Keratinocyte (primary cell): ENCODE measurements around the gene SLC34A3. TPM values are rescaled to one million over a fixed set of nuclear protein-coding genes. Genes with fewer than 3 reads are reported as not detected.

Experiments
- DNase-seq: peaks from one replicate; pipeline ENCODE4 v3.0.0-alpha.2; 2011; ENCODE audit warnings: low read depth, missing footprints, low spot score
- FAIRE-seq: peaks from 2 replicates; lab custom pipeline; 2011; peaks lifted over from hg19 to GRCh38; lab: Jason Lieb, UNC
- H2AFZ ChIP-seq: 2 replicates; pipeline ENCODE4 v1.6.0; 2012; ENCODE audit warnings: low read length, control low read depth, inconsistent platforms; ENCODE audit not compliant: control insufficient read depth
- H3K27ac ChIP-seq: 2 replicates; pipeline ENCODE4 v1.5.1; 2011; ENCODE audit warnings: low read length; ENCODE audit not compliant: control insufficient read depth, insufficient read depth
- H3K27me3 ChIP-seq: 3 replicates; pipeline ENCODE4 v1.6.0; 2011; ENCODE audit warnings: low read length; ENCODE audit not compliant: control insufficient read depth, insufficient read depth; ENCODE audit errors: extremely low read depth
- H3K36me3 ChIP-seq, 2 experiments: 2 replicates in 1 of 2; 3 replicates in 1 of 2; pipeline ENCODE4 v1.5.1; 2011; ENCODE audit warnings: low read length in 2 of 2, mild to moderate bottlenecking in 1 of 2; ENCODE audit not compliant: control insufficient read depth in 2 of 2, insufficient read depth in 2 of 2; ENCODE audit errors: extremely low read depth in 1 of 2
- H3K4me1 ChIP-seq: 3 replicates; pipeline ENCODE4 v1.5.1; 2011; ENCODE audit warnings: low read length; ENCODE audit not compliant: control insufficient read depth, insufficient read depth; ENCODE audit errors: extremely low read depth
- H3K4me2 ChIP-seq: 3 replicates; pipeline ENCODE4 v1.6.0; 2011; ENCODE audit warnings: low read depth, low read length; ENCODE audit not compliant: control insufficient read depth, insufficient read depth; ENCODE audit errors: extremely low read depth
- H3K4me3 ChIP-seq, 3 experiments: fragments of 200-600 bp in 1 of 3; sonication (generic) in 1 of 3; 2 replicates in 2 of 3; 3 replicates in 1 of 3; pipeline ENCODE4 v1.5.1; 2011 to 2016; ENCODE audit warnings: low read length in 3 of 3, mild to moderate bottlenecking in 3 of 3, control low read depth in 2 of 3, inconsistent platforms in 1 of 3, low read depth in 1 of 3, mixed read lengths in 1 of 3, mixed run types in 1 of 3, moderate library complexity in 1 of 3; ENCODE audit not compliant: control insufficient read depth in 2 of 3, insufficient read depth in 2 of 3; ENCODE audit errors: extremely low read depth in 1 of 3
- H3K79me2 ChIP-seq: 2 replicates; pipeline ENCODE4 v1.6.0; 2012; ENCODE audit warnings: low read length; ENCODE audit not compliant: control insufficient read depth, insufficient read depth
- H3K9ac ChIP-seq: 3 replicates; pipeline ENCODE4 v1.6.0; 2011; ENCODE audit warnings: low read length; ENCODE audit not compliant: control insufficient read depth, insufficient read depth; ENCODE audit errors: extremely low read depth
- H3K9me1 ChIP-seq: 3 replicates; pipeline ENCODE4 v1.6.0; 2011; ENCODE audit warnings: low read length; ENCODE audit not compliant: control insufficient read depth, insufficient read depth; ENCODE audit errors: extremely low read depth
- H3K9me3 ChIP-seq: 2 replicates; pipeline ENCODE4 v1.5.1; 2012; ENCODE audit warnings: low read depth, low read length; ENCODE audit not compliant: control insufficient read depth
- H4K20me1 ChIP-seq: 3 replicates; pipeline ENCODE4 v1.6.0; 2011; ENCODE audit warnings: low read length; ENCODE audit not compliant: control insufficient read depth, insufficient read depth; ENCODE audit errors: extremely low read depth
- EZH2 ChIP-seq: IDR thresholded peaks from one replicate; pipeline ENCODE4 v1.6.1; 2012; ENCODE audit warnings: inconsistent platforms, mild to moderate bottlenecking, low read length, moderate library complexity
- dilution Hi-C: fragments of 300-500 bp; cut with MboI; formaldehyde crosslinking; loops from one replicate; pipeline ENCODE4 v1.7.0; 2020; ENCODE audit warnings: low sequenced_read_pairs; ENCODE audit not compliant: extremely low pct_ligation_motif_present
- polyA plus RNA-seq, 5 experiments: library from polyadenylated mRNA; depleted of rRNA in 3 of 5; stranded (reverse) in 3 of 5; stranded (forward) in 1 of 5; unstranded in 1 of 5; fragments of >200 nt; gene quantifications; 1 replicate in 1 of 5; 2 replicates in 3 of 5; 3 replicates in 1 of 5; pipeline versions ENCODE4 v1.2.1 to v1.2.3, GENCODE V29; 2011 to 2012; ENCODE audit warnings: missing spikeins in 2 of 5, low read depth in 1 of 5, low replicate concordance in 1 of 5
- TF ChIP-seq, protein P1 (sequence below), 3 experiments: IDR thresholded peaks in 1 of 3; conservative IDR thresholded peaks in 1 of 3; optimal IDR thresholded peaks in 1 of 3; 2 replicates in 2 of 3; 3 replicates in 1 of 3; pipeline versions ENCODE3 to v1.5.1; 2011; ENCODE audit warnings: low read length in 3 of 3, mild to moderate bottlenecking in 3 of 3, moderate library complexity in 2 of 3, control low read depth in 1 of 3, inconsistent platforms in 1 of 3; ENCODE audit not compliant: insufficient read depth in 2 of 3; ENCODE audit errors: extremely low read depth in 1 of 3

The SLC34A3 gene
- polyA plus RNA-seq, 1 donor (not counting 4 experiments of a cell fraction or from before 2014, with no cell fraction given) = not detected

DNA sequence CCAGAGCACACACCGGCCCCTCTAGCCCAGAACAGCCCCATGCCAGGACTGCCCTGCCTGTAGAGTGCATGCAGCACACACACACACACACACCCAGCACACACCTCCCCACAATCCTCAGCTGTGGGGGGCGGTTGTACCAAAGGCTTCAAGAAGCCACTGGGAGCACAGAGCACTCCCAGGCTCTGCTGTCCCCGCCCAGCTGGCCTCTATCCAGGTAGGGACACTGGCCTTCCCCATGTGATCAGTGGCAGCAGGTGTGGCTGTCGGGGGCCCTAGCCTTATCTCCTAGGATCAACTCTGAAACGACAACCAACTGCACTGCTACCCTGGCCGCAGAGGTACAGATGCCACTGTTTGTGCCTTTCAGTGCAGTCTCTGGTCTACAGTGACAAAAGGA is 44.3 kb upstream of the SLC34A3 start:
- Histone ChIP-seq H3K79me2 (peaks cover 47% of the 10 kb centered on the region), H3K9ac (no peak overlapping the region)
- dilution Hi-C loops = no loop called here

DNA sequence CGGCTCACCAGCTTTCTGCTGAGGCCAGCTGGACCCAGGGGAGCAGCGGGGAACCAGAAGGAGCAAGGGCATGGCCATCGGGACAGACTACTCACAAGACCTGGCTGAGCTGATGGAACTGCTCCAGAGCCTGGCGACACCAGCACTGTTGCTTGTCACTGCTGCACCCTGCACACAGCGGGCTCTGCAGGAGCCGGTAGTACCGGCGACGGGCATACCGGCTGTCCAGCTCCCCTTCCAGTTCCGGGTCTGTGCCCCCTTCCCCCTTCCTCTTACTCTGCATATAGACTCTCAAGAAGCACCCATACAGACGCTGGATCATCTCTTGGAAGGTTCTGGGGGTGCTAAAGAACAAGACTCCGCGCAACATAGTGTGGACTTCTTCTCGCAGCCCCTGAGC is 43.3 kb upstream of the SLC34A3 start:
- TF ChIP-seq, protein P1, sequence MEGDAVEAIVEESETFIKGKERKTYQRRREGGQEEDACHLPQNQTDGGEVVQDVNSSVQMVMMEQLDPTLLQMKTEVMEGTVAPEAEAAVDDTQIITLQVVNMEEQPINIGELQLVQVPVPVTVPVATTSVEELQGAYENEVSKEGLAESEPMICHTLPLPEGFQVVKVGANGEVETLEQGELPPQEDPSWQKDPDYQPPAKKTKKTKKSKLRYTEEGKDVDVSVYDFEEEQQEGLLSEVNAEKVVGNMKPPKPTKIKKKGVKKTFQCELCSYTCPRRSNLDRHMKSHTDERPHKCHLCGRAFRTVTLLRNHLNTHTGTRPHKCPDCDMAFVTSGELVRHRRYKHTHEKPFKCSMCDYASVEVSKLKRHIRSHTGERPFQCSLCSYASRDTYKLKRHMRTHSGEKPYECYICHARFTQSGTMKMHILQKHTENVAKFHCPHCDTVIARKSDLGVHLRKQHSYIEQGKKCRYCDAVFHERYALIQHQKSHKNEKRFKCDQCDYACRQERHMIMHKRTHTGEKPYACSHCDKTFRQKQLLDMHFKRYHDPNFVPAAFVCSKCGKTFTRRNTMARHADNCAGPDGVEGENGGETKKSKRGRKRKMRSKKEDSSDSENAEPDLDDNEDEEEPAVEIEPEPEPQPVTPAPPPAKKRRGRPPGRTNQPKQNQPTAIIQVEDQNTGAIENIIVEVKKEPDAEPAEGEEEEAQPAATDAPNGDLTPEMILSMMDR (optimal IDR thresholded peaks at IDR 0.05 in 1 of 3, IDR thresholded peaks at IDR 0.05 in 1 of 3, conservative IDR thresholded peaks at IDR 0.05 in 1 of 3; ENCODE audit: extremely low read depth in 1 of 3, insufficient read depth in 2 of 3, low read length in 3 of 3) = no peak
- TF ChIP-seq EZH2 = no peak
- Histone ChIP-seq H3K9ac (peak overlapping the region; percentile 92), H3K9me3 (no peaks in the 10 kb centered on the region), H3K4me2 (peak overlapping the region; percentile 97), H3K4me1 (peaks cover 23% of the 10 kb centered on the region), H3K36me3 (peaks cover 23 to 28% of the 10 kb centered on the region in 2 experiments), H3K27ac (peak overlapping the region; percentile 89), H4K20me1 (no peaks in the 10 kb centered on the region), H3K79me2 (peaks cover 47% of the 10 kb centered on the region), H2AFZ (no peak overlapping the region), H3K9me1 (no peaks in the 10 kb centered on the region), H3K4me3 (peak overlapping the region; percentile 88 to 96 (median 90)), H3K27me3 (no peaks in the 10 kb centered on the region)
- dilution Hi-C loops = no loop called here
- FAIRE-seq (no peak), DNase-seq (no peak)

More for the DNA sequence above, 44.3 kb upstream of the SLC34A3 start:
- Histone ChIP-seq H3K36me3 (peaks cover 24 to 25% of the 10 kb centered on the region in 2 experiments), H3K4me3 (no peak overlapping the region), H2AFZ (no peak overlapping the region), H3K9me3 (no peaks in the 10 kb centered on the region), H3K27ac (no peak overlapping the region), H4K20me1 (no peaks in the 10 kb centered on the region), H3K9me1 (no peaks in the 10 kb centered on the region), H3K27me3 (no peaks in the 10 kb centered on the region), H3K4me2 (no peak overlapping the region), H3K4me1 (peaks cover 23% of the 10 kb centered on the region)
- FAIRE-seq = no peak
- TF ChIP-seq EZH2 = no peak
- TF ChIP-seq, protein P1 (optimal IDR thresholded peaks at IDR 0.05 in 1 of 3, IDR thresholded peaks at IDR 0.05 in 1 of 3, conservative IDR thresholded peaks at IDR 0.05 in 1 of 3; ENCODE audit: extremely low read depth in 1 of 3, insufficient read depth in 2 of 3, low read length in 3 of 3) = no peak
- DNase-seq = no peak
